Measurements from ENCODE around the gene SH3TC2.
A peak's percentile ranks its signal among the peaks of the same experiment; 100 is the strongest.

SH3TC2 gene

DNA sequence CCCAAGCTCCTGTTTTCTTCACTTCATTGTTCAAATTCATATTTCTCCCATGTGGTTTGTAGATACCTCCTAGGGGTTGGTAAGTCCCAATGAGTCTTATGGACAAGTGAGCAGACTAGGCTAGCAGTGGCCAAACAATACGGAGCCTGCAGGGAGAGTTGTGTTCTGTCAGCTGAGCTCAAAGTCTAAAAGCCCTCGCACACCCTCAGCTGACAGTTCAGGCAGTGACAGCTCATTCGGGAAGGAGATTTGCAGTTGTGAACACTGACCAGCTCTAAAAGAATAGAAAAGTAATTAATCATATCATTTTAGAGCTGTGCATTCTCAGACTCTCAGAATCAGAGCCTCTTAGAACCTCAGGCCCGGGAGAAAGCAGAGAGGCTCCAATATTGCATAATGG, 95.1 kb downstream of the SH3TC2 start:
- DNase-seq, result no peak

- DNase-seq, result no peak
These were observed 95.9 kb downstream of the SH3TC2 start for GRCh38 chr5:148966938-148967337.

GRCh38 chr5:148966348-148966747, 96.5 kb downstream of the SH3TC2 start:
- DNase-seq, result no peak

GRCh38 chr5:148965511-148966265, 97.2 kb downstream of the SH3TC2 start:
- no peak for DNase-seq

DNA sequence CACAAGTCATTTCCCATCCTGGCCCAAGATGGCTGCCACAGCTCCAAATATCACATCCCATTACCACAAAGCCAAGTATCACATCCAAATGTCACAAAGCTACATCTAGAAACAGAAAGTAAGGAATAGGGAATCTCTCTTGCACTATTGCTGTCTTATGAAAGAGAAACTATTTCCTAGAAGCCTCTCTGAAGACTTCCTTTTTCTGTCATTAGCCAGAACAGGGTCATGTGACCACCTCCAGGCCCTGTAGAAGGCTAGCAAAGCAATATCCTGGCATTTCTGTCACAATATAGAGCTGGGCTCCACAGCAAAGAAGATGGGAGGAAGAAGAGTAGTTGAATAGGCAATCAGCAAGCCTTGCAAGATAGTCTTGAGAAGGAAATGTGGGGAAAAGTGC, 99.2 kb downstream of the SH3TC2 start:
- no peak for DNase-seq

DNA sequence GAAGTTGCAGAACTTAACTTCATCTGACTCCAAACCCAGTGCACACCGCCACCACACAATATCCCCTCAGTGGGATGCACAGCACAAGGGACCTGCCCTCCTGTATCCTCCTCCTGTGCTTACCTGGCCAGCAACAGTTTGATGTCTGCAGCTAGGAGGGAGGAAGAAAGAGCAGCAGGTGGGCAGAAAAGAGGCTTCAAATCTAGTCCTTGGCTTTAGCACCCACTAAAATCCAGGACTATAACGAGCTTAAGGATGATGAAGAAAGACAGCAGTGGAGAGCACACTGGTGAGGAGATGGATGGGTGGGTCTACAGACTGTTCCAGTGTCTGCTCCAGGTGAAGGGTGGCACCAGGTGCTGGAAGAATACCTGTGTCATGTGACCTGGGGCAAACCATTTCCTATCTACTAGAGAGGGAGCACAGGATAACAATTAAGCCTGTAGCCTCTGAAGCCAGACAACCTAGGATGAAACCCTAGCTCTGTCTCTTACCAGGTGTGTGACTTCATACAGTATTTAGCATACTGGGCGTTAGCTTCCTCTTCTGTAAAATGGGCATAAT, 100.0 kb downstream of the SH3TC2 start:
- DNase-seq, result no peak

DNA sequence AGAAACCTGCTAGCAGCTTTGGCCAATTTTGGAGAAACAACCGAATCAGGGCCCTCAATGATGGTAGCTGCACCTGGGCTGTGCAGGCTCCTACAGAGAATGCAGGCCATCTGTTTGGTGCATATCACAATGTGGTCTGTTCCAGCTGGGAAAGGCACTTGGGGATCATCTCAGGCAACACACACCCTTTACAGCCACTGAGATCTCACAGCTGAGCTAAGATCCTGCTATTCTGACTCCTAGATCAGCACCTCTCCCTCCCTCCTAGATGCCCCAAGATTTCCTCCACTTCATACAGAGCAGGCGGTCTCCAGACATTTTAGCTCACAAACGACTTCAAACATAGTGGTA, 100.7 kb downstream of the SH3TC2 start:
- no peak for DNase-seq

GRCh38 chr5:148961261-148962199, 101.3 kb downstream of the SH3TC2 start:
- DNase-seq, result no peak

DNA sequence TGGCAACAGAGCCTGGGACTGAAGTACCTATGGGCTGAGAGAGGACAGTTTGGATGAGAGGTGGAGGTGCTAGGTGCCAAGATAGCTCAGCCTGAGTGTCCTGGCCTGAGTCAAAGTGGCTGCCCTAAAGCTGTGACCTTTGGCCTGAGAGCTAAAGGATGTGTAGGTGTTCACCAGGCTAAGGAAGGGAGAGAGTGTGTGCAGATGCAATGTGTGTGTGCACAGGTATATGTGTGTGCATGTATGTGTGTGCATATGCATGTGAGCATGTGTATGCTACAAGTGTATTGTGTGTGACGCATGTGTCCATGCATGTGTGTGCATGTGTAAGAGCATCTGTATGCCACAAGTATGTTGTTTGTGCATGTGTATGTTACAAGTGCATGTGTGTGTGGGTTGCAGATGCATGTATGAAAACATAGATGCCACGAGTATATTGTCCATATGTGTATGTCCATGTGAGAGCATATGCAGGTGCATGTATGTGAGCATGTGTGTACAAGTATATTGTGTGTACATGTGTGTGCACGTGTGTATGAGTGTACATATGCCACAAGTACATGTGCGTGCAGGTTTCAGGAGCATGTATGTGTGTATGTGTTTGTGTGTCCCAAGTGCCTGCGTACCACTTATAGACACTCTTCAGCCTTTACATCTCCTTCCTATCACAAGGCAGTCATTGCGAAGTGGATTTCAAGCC, 102.6 kb downstream of the SH3TC2 start:
- no peak for DNase-seq

DNA sequence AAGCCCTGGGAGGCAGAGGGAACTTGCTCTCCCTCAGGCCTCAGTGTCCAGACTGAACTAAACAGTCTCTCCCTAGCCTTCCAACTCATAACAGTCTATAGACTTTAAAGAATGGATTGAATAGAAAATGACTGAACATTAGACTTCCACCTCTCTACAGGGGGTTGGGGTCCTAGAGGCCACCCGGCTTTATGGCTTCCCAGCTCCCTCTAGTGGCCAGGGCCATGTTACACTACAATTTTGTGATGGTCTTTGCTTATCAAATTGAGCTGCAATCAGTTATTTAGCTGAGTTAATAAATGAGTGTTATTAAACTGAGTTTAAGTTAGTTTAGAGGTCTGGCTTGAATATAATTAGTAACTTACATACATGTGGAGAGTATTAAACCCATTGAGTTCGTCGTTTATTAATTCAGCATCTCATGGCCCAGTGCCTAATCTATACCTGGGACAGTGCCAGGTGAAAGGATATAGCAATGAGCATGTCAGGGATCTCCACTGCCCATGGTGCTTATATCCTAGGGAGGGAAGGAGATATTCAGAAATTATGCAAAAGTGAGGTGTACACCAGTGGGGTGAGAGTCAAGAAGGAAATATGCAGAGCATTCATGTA, 105.2 kb downstream of the SH3TC2 start:
- peak; percentile 3 to 28 for DNase-seq

DNA sequence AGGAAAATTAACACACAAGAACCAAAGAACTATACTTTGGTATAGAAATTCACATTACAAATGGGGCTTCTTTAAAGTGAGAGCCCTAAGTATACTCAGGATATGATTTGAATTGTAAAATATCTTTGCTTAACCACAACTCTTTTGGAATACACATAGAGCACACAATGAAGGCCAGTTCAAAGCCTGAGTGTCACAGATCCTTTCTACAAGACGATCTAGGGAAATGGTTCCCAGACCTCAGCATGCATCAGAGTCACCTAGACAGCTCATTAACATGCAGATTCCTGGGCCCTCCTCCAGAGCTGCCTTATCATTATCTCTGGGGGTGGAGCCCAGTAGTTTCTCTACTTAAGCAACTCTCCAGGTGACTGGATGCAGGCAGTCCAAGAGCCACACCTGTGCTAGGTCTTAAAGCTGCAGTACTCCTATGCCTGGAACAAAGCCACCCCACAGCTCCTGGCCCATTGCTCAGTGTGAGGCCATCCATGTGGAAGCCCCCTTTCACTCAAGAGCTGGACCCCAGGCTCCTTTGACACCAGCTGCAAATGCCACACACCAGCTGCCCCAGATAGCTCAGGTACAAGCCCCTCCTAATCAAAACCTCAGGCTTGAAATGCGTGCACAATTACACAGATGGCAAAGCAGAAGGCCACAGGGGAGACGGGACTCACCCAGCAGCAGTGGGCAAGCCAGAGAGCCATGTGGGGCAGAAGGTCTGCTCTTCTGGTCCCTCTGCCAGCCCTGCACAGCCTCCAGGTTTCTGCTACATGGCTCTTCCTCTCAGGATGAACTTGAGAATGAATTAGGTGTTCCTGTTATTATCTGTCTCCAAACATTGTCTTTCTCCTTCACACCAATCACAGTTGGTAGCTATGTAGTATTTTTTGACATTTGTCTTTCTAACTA, 106.1 kb downstream of the SH3TC2 start:
- DNase-seq, result no peak

Measured in stimulated activated CD4-positive, alpha-beta T cell treated with anti-CD3 and anti-CD28 coated beads, Interleukin-4, amount 100 ng/mL, for 4 hours (primary cell).